ENCODE results near the gene CRHR1.
A peak's percentile ranks its signal among the peaks of the same experiment; 100 is the strongest.

The CRHR1 gene

DNA sequence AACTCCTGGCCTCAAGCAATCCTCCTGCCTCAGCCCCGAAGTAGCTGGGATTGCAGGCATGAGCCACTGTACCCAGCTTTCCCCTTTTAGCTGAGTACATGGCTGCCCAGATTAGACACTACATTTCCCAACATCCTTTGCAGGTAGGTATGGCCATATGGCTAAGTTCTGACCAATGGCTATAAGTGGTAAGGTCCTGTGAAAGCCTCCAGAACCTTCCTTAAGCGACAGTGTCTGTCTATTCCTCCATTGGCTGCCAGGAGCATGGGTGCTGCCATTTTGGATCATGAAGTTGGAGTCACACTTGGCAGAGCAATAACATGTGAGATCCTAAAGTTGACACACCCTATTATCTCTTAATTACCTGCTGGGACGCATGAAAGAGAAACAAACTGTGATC lies 24.4 kb upstream of the CRHR1 start:
- DNase-seq: no peak

DNA sequence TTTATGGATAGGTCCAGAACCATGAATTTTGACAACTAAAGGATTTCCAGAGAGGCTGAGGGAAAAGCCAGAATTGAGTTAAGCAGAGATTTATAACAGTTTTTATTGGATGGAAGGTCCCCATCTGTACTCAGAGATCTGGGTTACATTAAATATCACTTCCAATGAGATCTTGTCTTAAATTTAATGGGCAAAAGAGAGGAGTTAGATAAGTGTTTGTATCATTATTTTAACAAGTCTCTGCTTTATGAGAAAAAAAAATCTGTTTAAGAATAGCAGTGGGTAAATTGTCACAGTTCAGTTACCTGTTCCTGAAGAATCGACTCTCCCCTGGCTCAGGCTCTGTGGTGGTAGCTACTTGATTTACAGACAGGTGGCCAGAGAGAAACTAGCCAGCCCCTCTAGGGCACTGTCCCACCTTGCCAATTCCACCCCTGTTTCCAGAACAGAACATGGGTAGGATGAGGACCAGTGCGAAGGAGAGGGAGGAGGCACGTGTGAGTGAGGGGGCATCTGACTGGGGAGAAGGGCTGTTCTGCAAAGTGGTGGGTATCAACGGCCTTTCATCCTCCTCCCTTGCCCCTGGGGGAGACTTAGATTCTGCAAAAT lies 22.1 kb upstream of the CRHR1 start:
- DNase-seq: no peak

DNA sequence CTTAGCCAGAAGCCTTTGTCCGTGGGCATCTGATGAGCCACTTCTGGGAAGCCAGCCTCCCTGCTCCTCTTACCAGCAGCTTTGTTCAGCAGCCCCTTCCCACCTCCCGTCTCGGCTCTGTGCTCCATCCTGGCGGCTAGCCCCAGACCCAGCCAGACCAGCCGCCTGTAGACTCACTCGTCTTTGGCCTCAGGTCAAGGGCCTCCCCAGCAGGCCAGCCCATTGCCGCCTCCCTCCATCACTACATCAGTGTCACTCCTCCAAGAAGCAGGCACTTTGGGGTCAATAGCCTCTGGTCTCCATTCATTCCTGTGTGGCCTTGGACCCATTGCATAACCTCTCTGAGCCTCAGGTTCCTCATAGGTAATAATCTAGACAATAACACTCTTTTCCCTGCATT lies 20.9 kb upstream of the CRHR1 start:
- DNase-seq: no peak

DNA sequence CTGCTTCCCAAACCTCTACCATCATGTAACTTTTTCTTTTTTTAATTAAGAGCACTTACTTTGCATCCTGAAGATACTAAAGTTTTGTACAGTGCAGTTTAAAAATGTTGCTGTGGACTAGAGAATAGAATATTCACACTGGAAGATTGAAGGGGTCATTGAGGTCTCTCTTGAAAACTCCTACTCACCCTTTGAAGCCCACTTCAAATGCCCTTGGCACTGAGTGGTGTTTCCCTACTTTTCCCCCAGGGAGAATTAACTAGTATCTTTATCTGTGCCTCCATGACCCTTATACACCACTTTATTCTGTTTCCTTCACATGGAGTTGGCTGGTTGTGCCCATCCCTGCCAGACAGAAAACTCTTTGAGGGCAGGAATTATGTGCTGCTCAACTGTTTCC lies 19.6 kb upstream of the CRHR1 start:
- no peak for DNase-seq

DNA sequence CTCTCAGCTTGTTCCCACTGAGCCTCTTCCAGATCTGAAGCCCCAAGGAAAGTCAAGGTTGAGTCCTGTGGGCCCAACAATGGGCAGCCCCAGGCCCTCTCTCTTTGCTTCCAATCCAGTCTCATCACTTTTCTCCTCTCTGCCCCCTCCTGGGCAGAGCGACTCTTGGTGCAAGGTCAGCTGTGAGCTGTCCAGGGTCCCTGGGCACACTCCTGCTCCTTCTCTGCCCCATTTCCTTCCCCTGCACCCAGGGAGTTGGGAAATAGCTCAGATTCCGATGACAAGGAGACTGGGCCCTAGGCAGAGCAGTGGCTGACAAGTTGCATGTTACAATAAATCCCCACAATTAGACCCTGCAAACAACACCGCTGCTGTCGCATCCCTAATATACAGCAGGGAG lies 16.1 kb upstream of the CRHR1 start:
- no peak for DNase-seq

DNA sequence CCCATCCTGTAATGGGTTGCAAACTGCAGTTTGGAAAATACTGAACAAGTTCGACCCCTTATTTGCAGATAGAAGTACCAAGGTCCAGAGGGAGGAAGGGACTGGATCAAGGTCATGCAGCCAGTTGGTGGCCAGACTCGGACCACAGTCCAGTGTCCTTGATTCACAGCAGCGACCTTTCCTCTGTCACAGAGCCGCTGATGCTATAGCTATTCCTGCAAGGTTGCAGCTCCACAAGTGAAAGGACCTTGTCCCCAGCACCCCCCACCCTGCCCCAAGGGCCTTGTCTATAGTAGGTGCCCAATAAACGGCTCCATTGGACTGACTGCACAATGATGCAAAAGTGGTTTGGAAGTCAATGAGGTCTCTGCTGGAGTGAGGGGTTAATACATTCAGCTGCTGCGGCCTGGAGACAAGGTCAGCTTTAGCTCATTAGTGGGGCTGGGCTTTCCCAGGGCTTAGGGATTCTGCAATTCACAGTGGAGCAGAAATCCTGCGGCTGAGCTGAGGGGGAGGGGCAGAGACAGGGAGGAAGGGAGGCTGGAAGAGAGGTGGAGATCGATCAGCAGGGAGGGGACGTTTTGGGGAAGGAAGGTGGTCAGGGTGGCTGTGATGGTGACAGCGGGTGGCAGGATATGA lies 13.4 kb upstream of the CRHR1 start:
- no peak for DNase-seq

DNA sequence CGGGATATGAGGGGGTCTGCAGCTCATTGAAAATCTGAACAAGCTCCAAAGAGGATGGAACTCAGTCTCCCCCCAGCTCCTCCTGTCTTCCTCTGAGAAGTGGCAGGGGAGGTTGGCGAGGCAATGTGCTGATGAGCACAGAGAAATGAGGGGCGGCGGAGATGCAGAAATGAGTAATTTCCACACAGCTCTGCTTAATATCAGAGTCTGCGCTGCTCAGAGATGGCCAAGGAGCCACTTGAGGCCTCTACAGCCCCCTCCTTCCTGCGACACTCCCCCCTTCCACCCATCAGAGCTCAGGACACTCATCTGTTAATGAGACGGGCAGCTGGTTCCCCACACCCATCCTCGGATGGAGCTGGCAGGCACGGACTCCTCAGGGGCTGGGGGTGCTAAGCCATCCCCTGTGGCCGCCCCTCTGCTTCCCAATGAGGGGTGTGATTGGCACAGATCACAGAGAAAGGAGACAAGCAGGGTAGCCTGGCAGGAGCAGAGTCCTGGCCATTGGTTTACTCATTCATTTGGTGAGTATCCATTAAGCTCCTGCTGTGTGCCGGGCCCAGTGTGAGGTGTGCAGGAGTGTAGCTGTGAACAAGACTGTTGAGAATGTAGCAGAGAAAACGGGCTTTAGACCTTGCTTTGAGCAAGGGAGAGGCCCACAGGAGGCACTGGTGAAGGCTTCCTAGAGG lies 12.7 kb upstream of the CRHR1 start:
- no peak for DNase-seq

DNA sequence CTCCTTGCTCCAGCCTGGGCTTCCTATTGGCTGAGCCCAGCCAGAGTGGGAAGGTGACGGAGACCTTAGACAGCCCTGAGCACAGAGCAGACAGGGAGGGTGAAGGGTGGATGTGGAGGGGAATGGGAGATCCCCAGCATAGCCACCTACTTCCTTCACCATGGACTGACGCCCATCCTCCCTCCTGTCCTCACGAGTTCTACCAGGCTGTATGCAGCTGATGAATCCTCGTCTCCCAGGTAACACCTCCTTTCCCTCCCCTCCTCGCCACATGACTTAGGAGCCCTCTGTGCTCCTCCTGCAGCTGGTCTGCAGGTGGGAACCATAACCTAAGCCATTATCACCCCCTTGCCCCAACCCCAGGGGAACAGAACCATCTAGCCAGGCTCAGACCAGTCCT lies 9.0 kb upstream of the CRHR1 start:
- no peak for DNase-seq

DNA sequence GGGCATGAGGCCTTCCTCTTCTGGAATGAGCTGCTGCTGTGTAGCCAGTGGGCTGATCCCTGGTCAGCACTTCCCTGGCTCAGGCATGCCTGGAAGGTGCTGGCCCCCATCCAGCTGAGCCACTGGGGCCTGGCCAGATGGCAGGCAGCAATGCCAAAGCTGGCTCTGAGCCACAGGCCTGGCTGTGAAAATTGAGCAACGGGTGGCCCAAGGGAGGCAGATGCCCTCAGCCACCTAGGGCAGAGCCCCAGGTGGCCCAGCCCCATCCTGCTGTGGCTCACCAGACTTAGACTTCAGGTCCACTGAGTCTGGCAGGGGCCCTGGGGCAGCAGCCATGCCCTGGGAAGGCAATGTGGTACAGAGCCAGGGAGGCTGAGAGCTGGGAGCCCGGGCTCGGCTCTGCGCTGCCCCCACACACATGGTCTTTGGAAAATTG lies 8.5 kb upstream of the CRHR1 start:
- no peak for DNase-seq

DNA sequence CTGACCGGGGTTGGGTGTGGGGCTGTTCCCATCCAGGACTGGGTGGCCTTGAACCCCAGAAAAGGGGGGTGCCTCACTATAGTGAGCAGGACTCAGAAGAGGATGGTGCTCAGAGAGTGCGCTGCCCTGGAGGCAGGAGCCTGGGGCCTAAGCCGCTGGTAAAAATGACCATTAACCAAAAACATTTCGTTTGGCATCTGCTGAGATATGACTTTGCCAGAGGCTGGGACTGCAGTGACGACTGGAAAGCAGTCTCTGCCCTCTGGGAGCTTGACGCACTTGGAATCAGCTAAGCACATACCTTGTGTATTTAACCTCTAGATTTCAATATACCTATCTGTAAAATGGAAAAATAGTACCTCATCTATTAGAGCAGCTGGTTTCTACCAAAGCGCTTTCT lies 7.2 kb upstream of the CRHR1 start:
- no peak for DNase-seq

DNA sequence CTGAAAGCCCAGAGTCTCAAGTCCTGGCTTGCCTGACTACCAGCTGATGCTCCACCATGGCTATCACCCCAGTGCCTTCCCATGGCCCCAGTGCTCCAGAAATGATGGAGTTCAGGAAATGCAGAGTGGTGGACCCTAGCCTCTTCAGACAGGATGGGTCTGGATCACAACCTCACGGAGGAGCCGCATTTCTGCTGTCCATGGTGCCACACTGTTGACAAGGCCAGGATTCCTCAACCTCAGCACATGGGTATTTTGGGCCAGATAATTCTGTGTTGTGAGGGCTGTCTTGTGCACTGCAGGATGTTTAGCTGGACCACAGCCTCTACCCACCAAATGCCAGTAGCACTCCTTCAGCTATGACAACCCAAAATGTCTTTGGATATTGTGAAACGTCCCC lies 6.7 kb upstream of the CRHR1 start:
- DNase-seq: no peak

DNA sequence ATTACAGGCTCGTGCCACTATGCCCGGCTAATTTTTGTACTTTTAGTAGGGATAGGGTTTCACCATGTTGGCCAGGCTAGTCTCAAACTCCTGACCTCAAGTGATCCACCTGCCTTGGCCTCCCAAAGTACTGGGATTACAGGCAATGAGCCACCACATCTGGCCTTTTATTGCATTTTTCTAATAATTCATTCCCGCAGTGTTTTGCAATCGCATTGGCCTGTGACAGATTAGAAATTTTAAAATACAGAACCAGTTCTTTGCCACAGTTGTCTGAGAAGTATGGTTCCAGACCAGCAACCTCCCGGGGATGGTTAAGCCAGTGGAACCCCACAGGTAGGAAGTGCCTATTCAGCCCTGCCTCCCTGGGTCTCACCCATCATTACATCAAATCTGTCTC lies 3.2 kb upstream of the CRHR1 start:
- no peak for DNase-seq

DNA sequence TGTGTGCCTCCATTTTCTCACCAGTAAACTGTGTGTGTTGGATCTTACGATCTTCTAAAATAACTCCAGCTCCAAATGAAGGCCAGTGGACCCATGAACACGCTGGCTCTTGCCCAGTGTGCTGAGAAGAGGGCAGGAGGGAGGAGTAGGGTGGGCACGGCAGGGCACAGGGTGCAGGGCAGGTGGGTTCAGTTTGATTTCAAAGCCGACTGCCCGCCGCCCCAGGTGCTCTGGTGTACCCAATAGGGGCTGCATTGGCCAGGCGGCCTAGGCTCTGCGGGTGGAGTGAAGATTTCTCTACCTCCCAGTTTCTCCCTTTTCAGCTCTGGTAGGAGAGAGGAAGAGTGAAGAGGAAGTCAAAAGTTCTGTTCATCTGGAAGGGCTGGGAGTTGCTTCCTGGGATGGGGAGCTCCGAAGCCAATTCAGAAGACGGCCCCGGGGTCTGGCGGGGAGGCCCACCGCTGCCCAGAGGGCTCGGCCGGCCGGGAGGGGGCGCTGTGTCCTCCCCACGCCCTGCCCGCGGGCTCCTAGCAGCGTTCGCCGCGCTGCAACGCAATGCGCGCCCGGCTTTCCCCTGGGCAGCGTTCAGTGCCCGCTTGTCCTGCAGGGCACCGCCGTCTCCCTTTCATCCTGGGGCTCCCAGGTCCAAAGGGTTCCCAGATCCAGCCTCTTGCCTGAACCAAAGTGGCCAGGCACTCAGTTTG lies 1.1 kb upstream of the CRHR1 start:
- DNase-seq: no peak

DNA sequence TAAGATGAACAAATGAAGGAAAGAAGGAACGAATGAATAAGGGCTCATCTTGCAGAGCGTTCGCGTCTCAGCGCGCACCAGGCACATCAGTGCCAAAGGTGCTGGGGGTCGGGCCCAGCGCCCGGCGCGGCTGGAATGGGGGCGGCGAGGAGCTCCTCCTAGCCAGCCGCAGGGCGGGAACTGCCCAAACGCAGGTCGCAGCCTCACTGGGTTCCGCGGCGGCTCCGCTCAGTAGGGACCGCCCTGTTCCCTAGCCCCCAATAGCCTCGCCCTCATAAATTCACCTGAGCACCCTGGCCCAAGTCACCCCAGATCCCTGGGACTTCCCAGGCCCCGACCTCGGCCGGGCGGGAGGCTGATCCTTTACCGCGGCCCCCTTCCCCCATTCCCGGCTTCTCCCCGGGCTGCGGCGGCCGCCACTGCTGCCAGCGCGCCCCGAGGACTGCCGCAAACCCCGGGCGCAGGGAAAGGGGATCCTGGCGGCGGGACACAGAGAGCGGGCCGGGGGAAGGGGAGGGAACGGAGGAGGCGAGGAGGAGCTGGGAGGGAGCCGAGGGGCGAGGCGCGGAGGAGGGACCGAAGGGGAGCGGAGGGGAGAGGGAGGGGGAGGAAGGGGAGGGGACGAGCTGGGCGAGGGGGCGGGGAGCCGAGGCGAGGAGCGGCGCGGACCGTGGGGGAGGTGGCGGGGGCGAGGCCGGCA lies 377 bp upstream of the CRHR1 start:
- DNase-seq: no peak

DNA sequence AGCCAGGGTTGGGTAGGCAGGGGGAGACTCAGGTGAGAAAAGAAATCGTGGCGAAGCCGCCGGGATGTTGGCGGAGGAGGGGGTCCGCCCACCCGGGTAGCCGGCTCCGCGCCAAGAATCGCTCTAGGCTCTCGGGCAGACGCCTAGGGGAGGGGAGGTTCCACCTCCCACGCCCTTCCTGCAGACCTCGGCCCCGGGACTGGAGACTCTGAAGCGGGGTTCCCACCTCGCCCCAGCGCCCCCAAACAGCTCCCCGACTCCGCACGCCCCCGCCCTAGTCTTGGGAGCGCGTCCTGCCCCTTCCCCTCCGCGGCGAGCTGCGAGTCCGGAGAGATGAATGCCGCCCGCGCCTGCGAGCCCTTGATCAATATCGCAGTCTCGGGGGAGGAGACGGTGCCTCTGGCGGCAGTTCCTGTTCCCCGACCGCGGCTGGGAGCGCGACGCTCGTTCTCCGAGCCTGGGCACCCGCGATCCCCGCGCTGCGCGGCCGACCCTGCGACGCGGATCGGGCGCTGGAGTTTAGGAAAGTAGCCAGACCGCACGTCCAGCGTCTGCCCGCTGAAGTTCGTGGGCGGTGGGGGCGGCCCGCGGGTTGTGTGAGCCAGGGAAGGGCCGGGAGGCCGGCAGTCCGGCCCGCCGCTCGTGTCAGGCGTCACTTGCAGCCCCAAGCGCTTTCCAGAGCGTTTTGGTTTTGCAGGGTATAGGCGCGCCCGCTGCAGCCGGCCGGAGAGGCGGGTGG lies 790 bp downstream of the CRHR1 start:
- DNase-seq: peak in 1 of 2 experiments; percentile 29

DNA sequence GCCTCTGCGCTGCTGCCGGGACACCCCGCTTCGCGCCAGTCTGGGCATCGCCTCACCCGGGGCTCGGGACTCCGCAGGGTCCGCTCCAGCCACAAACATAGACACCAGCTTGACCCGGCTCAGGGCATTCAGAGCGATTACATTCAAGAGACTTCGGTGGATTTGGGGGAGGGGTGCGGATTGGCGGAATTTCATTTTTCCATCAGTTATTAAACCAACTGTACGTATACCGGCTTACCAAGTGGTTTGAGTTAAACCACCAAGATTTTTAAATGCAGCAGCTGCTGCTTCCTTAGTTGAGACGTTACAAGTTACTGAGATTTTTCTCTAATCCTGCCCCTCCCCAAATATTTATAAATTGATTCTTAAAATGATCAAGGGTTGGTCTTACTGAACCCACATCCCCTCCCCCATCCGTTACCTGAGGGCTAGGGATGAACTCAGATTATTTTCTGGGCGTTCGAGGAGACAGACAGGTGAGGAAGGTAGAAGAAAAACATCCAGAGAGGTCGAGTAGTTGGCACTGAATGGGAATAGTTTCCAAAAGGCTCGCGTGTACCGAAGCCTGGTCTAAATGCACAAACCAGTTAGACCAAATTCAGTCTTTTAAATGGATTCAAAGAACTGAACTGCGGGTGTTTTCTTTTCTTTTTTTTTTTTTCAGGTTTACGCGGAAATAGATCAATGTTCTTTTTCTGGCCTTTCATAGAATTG lies 1.5 kb downstream of the CRHR1 start:
- DNase-seq: no peak

DNA sequence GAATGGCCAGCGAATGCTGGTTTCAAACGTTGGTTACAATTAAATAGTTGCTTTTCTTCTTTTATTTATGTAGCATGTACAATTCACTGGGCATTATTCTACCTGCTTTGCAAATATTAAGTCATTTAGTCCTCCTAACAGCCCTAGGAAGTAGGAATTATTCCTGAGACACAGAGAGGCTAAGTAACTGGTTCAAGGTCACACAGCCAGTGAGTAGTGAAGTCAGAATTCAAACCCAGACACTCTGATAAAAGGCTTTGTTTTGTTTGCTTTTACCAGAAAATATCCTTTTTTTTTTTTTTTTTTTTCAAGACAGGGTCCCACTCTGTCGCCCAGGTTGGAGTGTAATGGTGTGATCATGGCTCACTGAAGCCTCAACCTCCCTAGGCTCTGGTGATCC lies 2.2 kb downstream of the CRHR1 start:
- DNase-seq: no peak

DNA sequence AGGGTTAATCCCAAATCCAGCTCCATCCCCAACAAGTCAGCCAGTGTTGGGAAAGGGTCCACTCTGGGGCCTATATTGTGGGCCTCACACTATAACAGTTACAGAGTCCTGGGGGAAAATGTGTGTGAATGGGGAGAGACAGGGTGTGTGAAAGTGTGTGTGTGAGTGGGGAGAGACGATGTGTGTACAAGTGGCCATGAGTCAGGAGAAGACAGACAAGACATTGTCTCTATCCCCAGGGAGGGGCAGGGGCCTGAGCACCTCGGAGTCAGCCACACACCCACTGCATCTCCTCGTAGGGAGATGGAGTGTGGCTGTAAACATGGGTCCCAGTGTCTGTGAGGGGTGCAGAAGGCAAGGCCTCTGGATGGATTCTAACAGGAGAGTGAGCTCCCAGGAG lies 2.9 kb downstream of the CRHR1 start:
- DNase-seq: no peak

DNA sequence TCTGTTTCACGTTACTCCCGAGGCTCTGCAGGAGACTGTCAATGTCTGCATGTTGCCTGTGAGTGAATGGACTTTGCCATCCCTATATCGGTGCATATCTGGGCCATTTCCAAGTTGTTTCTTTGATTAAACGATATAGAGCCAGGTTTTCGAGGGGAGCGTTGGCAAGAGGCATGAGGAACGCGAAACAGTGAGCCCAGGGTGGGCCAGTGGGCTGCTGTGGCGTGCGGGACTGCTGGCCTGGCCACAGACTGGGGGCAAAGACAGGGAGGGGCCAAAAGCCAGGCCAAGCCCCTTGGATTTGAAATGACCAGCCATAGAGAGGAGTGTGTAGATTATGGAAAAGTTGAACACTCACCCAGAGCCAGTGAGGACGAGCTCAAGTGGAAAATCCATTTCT lies 3.5 kb downstream of the CRHR1 start:
- DNase-seq: no peak

DNA sequence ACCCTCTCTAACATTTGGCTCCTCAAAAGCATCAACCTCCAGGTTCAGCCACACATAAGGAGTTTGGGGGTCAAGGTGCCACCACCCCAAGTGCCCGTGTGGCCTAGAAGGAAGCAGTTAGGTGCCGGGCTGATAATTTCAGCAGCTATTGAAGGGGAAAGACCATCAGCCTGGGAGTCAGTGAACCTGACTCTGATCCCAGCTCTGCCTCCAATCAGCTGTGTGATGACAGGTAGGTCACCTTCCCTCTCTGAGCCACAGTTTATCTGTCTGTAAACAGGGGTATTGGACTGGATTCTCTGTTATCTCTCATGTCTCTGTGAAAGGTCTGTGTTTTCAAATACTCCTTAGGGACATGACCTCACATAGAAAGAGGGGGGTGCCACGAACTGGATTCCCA lies 3.9 kb downstream of the CRHR1 start:
- DNase-seq: no peak

DNA sequence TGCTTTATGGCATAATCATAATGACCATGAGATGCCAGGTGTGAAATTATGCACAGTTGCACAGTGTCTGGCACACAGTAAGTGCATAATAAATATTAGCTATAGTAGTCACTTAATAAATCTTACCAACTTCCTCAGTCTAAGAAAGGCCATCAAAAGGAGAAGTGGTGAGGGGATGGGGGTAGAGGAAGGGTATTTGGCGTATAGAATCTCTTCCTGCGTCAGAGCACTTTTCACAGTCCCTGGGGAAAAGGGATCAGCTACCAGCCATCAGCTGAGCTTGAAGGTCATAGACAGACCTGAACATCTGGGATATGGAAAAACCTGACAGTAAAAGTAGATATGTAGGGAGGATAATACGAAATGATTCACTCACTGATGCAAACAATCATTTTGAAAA lies 5.8 kb downstream of the CRHR1 start:
- DNase-seq: no peak

All from NCI-H187 (cell line).